Activated gamma-delta T cell treated with Interleukin-2 at 50 U/mL for 16 hours (primary cell): ENCODE results near the gene KRT71.
"Not testable (repeated sequence)": the region's sequence is repeated elsewhere in the genome, so short reads cannot be mapped to it uniquely, and the experiment has no call there.

ENCODE experiments used
- DNase-seq: peaks from one replicate; pipeline ENCODE4 v3.0.0-alpha.2; 2020

KRT71 gene

DNA sequence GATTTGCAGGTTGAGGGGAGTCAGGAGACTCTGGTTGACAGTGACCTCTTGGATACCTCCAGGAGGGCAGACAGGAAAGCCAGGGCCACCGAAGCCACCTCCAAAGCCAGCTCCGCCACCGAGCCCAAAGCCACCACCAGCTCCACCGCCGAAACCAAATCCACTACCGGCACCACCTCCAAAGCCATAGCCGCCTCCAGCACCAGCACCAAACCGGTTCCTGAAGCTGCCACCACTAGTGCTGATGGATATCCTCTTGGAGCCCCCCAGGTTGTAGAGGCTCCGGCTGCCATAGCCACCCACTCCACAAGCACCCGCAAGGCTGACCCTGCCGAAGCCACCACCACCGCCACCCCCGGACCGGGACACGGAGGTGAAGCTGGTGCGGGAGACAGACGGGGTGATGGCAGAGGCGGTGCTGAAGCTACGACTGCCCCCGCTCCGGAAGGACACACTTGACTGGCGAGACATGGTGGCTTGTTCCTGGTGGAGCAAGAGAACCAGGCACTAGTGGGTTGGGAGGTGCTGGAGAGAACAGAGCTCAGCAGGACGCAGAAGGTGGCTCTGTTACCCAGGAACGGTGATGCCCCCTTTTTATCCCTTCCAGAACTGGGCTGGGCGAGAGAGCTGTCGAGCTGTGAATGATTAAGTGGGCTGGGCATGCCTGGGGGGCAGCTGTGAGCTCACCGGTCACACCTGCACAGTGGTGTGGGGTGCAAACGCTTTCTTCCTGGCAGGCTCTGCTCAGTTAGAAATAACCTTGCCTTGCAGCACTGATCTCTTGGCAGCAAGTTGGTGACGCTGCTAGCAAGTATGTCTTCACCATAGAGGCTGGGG lies 32.9 kb downstream of the KRT71 start, which contains the start of gene KRT5:
KRT5 (minus strand) TSS at position 569 of the 837 bp plus-strand sequence; CDS start at position 471, 98 bp downstream.
- no peak for DNase-seq

DNA sequence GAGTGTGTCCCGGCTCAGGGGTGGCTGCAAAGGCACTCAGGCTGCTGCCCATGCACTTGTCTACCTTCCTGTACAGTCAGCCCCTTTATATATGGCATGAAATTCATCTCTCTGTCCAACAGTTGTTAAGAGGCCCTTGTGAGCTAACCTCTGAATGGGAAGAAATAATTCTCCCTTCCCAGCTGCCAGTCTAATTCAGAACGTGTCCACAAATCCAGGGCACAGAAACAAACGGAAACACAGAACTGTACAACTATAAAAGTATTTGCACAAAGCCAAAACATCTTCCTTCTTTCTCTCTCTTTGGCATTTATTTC lies 33.6 kb downstream of the KRT71 start:
- no peak for DNase-seq

DNA sequence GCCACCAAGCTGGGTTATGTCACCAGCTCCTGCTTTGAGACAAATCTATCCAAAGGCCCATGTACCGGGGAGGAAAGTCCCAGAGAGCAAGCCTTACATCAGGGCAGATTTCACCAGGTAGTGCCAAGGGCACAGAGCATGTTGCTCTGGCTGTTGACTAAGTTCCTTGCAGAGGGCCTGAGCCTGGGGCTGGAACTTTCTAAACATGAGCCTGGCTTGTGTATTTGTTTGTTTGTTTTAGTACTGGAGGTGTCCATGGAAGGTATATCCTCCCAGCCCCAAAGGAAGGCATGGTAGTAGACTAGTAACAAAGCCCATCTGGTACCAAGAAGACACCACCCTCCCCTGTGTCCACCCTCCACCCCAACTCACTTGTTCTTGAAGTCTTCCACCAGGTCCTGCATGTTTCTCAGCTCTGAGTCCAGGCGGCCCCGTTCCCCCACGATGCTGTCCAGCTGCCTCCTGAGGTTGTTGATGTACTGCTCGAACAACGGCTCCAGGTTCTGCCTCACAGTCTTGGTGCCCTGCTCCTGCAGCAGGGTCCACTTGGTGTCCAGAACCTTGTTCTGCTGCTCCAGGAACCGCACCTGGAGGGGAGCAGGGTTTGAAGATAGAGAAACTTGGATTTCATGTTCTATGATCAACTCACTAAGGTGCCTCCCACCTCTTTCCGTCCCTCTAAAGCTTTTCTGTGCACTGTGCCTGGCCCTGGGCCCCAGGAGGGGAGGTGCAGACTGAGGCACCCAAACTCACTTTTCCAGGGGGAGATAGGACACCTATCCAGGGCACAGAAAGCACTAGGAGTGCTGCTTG lies 34.2 kb downstream of the KRT71 start:
- DNase-seq, result no peak

DNA sequence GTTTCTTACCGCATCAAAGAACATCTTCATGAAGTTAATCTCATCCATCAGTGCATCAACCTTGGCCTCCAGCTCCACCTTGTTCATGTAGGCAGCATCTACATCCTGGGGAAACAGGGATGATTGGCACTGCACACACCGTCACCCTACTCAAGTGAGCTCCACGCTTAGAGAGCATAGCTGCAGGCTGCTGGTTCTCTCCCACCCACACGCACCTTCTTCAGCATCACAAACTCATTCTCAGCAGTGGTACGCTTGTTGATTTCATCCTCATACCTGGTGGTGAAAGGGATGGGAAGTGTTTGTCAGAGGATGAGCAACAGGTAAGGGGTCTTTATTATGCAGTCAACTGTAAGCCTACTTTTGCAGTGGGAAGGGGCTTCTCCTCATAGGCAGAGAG lies 35.1 kb downstream of the KRT71 start:
- no peak for DNase-seq

DNA sequence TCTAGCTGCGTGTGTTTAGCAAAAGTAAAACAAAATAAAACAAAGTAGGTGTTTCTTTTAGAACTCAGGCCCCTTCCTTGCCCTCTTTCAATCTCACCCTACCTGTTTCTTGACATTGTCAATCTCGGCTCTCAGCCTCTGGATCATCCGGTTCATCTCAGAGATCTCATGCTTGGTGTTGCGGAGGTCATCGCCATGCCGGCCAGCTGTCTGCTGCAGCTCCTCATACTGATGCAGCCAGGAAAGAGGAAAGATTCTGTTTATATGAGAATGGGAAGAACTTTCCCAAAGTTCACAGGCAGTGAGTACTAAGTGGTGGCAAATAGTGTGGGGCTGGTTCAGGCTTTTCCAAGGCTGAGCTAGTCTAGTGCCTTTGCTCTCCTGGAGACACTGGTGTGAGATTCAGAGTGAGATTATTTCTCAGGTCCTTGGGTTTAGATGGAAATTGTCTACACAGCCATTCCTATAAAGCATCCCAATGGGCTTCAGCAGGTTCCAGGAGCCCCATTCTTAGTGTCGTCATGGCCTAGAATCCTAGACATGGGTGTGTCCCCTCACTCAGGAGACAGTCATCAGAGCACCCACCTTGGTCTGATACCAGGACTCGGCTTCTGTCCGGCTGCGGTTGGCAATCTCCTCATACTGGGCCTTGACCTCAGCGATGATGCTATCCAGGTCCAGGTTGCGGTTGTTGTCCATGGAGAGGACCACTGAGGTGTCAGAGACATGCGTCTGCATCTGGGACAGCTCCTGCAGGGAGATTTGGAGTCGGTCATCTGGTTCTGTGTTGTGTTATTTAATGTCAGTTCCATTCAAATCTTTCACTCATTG lies 35.7 kb downstream of the KRT71 start:
- DNase-seq, result no peak

DNA sequence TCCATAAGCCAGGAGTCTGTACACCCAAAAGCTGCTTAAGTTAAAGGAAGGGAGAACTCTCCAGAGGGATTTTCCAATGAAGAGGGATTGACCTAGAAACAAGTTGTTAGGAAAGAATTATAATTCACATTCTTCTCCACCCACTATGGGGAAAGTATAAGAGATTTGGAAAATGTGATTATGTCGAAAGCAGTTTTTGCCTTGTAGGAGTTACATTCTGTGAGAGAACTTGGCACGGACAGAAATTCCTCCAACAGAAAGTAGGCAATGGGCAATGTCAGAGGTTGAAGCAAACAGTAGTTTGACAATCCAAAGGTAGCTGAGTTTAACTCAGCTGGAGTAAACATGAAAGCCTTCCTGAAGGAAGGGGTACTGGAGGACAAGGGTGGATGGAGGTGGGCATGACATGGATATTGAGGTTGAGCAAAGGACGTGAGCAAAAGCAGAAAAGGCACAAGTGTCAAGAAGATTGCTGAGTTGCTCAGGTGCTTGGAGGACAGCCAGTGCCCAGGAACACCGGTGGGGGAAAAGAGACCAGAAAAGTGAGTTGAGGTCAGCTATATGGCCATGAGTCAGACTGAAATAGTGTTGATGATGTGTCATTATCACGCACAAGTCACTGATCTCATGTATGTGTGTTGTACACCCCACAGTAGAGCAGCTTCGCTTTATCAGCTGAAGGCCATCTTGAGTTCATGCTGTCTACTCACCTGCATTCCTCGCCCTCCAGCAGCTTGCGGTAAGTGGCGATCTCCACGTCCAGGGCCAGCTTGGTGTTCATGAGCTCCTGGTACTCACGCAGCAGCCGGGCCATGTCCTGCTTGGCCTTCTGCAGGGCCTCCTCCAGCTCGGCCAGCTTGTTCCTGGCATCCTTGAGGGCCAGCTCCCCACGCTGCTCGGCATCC lies 36.8 kb downstream of the KRT71 start:
- no peak for DNase-seq

DNA sequence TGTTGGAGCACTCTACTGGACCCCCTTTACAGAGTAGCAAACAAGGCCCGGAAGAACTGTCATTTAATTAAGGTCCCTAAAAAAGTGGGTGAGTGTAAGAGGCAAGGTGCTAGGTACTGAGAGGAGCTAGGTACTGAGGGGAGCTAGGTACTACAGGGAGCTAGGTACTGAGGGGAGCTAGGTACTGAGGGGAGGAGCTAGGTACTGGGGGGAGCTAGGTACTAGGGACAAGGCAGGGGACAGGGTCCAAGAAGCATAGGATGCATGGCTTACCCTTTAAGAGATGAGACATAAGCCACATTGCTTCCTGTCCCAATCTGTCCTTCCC lies 37.7 kb downstream of the KRT71 start:
- DNase-seq, result no peak

DNA sequence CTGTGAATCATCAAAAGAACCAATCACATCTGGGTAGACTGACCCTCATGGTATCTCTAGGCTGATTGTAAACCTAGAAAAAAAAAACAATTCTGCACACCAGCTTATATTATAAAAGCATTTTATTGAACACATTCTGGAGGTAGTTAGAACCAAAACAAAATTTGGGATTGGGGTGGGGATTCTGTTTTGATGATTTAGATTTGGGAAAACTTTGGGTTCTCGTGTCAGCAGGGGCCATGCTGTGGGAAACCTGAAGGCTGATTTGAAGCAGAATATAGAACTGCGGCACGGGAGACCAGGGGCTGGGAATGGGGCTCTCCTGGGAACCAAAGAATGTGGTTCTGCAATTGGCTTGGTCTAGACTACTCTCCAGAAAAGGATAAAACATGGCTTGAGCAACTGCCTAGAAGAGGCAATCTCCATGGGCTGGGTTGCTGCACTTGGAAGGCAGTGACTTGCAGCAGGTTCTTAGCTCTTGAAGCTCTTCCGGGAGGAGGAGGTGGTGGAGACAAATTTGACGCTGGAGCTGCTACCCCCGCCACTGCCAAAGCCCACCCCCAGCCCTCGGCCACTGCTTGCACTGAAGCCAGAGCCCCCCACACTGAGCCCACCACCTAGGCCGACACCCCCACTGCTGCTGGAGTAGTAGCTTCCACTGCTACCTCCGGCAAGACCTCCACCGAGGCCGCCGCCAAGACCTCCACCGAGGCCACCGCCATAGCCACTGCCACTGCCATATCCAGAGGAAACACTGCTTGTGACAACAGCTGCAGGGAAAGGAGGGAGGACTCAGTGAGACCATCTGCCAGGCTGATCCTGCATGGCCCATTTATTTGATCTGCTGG lies 38.2 kb downstream of the KRT71 start:
- DNase-seq, result no peak

DNA sequence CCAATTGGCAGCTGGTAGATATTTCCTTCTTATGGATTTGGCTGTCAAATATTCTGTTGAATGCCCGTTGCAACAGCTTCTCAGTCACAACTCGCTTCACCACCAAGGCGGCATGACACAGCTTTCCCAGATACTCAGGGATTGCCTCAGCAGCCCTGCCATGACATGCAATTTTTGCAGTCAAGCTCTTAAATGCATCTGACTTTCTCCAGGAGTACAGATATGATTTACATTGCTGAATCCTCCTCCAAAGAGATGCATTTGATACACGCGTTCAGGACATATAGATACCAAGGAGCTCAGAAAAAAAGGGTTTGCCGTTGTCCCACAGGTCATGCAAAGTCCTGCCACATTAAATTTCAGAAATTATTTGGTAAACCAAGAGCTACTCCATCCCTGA lies 39.2 kb downstream of the KRT71 start:
- DNase-seq, result no peak

DNA sequence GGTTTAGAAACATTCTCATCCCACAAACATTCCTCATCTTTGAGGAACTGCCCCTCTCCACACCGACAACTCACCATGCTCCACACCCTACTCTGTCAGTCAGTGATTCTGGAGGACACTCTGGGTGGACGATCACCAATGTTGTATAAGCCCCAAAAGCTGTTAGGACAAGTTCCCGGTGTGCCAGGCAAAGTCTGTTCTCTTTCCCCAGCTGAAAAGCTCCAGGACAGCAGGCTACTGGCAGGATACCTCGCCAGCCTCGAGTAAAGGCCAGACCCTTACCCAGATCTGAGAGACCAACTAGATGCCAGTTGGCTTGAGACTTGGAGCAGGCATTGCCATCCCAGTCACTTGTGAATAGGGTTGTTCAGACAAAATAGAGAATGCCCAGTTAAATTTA lies 44.7 kb downstream of the KRT71 start:
- no peak for DNase-seq

DNA sequence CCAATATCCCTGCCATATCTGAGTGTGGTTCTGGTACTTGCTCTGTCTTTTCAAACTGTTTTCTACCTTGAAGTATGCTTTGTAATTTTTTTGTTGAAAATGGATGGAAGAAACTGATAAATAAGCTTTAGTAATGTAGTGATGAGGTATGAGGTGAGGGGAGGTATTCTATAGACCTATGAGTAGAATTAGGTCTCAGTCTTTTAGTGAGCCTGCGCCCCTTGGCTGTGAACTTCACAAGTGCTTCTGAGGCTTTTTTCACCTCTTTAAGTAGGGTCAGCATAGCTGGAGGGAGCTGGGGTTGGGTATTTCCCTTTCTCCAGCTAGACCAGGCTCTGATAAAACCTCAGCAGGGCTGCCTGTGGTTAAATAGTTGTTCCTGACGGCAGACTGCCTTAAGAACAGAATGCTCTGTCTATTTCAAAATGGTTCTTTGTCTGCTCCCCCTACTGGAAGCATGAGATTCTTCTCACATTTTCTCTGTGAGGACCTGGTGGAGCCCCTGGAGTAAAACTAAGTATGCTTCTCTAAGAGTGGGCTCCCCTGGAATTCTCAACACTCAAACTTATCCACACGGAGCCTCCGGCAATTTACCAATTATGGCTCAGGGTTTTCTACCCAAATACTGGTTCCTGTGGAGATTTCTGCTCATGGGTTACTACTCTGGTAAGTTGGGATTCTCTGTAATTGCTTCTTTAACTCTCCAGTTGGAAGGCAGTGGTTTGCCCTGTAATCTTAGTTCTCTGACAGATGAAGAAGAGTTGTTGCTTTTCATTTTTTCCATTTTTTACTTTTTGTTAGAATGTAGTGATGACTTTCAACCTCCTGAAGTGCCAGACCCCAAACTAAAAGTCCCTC lies 45.9 kb downstream of the KRT71 start:
- DNase-seq, result no peak

DNA sequence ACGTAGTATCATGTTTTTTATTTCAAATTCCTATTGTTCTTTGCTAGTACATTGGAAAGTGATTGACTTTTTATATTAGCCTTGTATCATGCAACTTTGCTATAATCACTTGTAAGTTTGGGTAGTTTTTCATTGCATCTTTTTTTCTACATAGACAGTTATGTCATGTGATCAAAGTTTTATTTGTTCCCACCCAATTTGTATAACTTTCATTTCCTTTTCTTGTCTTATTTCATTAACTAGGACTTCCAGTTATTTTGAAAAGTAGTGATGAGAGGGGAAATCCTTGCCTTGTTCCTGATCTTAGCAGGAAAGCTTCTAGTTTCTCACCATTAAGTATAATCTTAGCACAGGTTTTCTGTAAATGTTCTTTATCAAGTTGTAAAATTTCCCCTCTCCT lies 50.1 kb downstream of the KRT71 start:
- no peak for DNase-seq

DNA sequence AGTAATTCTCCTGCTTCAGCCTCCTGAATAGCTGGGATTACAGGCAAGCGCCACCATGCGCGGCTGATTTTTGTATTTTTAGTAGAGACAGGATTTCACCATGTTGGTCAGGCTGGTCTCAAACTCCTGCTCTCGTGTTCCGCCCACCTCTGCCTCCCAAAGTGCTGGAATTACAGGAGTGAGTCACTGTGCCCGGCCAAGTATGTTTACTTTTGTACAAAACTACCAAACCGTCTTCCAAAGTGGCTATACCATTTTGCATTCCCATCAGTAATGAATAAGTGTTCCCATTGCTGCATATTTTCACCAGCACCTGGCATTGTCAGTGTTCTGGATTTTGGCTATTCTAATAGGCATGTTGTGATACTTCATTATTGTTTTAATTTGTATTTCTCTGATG lies 51.5 kb downstream of the KRT71 start:
- no peak for DNase-seq

DNA sequence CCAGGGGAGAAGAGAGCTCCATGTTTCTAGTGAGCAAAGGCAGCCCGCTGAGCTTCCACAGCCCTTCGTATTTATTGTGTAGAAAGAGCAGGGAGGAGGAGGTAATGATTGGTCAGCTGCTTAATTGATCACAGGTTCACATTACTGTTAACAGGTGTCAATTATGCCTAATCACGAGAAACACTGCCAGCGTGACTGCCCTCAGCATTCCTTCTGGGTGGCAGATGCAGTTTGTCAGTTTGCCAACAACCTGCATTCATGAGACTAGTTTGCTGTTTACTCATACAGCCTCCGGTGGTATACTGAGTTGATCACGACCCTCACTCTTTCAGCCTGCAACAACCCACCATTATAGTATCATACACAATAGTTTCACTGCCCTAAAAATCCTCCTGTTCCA lies 52.4 kb downstream of the KRT71 start:
- DNase-seq, result not testable (repeated sequence)

DNA sequence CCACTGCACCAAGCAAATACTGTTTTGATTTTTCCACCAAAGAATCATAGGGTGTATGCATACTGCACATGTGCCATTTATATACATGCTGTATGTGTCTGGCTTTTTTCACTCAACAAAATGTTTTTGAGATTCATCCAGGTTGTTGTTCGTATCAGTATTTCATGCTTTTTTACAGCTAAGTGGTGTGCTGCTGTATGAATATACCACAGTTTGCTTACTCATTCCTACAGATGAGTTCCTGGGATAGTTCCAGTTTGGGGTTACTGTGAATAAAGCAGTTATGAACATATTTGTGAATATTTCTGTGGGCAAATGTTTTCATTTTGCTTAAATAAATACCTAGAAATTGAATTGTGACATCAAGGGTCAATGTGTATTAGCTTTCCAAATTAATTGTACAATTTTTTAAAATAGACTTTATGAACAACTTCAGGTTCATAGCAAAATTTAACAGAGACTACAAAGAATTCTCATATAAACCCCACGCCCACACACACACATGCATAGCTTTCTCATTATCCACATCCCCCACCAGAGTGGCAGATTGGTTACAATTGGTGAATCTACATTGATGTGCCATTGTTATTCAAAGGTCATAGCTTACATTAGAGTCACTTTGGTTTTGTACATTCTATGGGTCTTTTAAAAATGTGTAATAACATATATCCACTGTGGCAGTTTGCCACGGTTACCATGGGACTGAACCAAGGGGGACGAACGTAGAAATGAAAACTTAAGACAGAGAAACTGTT lies 53.0 kb downstream of the KRT71 start:
- DNase-seq, result no peak

DNA sequence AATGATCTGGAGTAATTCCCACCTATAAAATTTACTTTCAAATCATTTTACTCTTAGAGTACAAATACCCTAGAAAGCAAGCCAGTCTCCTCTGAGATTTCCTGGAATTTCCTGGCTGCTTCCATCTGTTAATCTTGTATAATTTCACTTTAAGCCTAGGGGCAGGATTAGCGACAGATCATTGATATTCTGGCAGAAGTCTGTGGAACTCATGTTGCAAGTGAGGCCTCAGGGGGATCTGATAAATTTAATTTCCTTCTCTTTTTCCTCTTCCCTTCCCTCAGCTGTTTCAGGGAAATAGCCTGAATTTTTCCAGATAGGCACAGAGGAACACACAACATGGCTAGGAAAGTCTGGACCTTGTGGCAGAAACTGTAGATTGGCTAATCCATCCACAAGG lies 54.0 kb downstream of the KRT71 start:
- DNase-seq, result no peak

DNA sequence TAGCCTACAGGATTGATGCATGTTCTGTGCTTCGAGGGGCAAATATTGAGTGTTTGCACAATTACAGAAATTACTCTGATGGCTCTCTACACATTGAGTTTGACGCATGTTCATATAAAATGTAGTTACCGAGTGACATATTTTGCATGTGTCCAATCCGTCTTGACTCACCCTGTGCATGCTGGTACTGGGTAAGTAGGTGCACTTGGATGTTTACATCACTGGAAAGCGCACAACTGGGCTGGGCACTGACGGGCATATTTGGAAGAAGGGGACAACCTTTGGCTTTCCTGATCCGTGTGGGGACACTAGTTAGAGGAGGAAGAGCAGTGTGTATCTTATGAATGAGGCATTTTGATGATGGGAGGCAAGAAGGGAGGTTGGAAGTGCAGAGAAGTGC lies 55.0 kb downstream of the KRT71 start:
- DNase-seq, result no peak

DNA sequence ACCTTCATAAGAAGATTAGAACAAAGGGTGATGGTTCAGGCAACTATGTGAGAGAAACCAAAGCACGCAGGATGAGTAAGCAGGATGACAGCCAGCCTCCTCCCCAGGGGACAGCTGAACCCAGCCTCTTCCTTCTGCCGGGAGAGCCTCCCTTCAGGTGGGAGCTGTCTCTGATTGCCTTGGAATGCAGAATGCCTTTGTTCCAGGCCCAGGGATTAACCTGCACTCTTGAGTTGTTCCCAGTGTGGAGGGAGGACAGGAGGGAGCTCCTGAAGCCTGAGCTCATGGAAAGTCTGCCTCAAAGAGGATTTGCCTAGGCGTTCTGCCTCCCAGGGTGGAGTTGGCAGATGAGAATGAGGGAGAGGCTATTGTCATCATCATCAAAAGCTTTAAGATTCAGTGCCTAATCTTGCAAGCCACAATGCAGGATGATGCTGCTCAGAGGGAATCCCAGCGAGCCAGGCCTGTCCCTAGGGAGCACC lies 56.3 kb downstream of the KRT71 start:
- no peak for DNase-seq

DNA sequence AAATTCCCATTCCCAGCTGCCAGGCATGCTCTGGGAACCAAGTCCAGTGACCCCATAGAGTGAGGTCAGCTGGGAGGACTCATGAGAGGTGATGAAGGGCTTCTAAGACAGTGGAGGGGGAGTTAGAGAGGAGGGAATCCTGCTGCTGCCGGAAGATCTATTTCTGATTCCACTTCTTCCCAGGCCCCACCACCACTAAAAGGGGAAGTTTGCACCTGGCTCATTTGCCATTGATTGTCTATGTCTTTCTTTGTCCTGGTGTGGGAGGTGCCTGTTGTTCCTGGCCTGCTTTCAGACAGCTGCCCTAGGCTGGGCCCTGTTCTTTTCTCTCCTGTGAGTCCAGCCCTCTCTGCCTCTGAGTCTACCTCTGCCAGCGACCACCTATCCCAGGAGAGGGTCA lies 56.9 kb downstream of the KRT71 start:
- DNase-seq, result no peak

DNA sequence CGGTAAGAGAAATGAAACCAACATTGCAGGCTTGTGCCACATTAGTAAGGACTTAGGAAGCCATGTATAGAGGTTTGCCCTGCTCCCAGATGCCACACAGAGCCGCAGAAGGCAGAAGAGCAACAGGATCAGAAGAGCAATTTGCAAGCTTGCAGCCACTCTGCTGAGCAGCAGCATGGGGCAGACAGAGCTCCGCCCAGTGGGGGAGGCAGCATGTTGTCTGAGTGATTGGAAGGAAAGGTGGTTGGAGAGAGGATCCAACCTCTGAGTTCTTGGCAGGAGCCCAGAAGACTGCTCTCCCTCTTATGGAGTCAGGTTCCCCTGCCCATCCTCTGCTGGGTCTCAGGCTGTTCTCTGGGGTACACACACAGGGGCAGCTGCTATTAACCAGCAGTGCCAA lies 57.6 kb downstream of the KRT71 start:
- DNase-seq, result no peak
